Epithelial cell of proximal tubule (primary cell): ENCODE results near the gene CEP128. TPM values are rescaled to one million over a fixed set of nuclear protein-coding genes. Genes with fewer than 3 reads are reported as not detected.
A peak's percentile ranks its signal among the peaks of the same experiment; 100 is the strongest.
"Not testable (repeated sequence)": the region's sequence is repeated elsewhere in the genome, so short reads cannot be mapped to it uniquely, and the experiment has no call there.

ENCODE experiments used
- DNase-seq: peaks from one replicate; pipeline ENCODE4 v3.0.0-alpha.2; 2011; ENCODE audit warnings: low read depth
- H3K4me3 ChIP-seq: 2 replicates; pipeline ENCODE4 v1.5.1; 2011; ENCODE audit warnings: low read depth, mild to moderate bottlenecking, low read length
- CTCF ChIP-seq: conservative IDR thresholded peaks from 2 replicates; pipeline ENCODE4 v1.5.1; 2012; ENCODE audit warnings: low read depth, mild to moderate bottlenecking, low read length
- total RNA-seq: library from RNA; depleted of rRNA; stranded (reverse); fragments of >200 nt; gene quantifications from 2 replicates; pipeline ENCODE4 v1.2.3, GENCODE V29; 2015

CEP128 gene
- total RNA-seq, 1 donor from 2014 or later, result 5.2 TPM

- TF ChIP-seq CTCF, result no peak
- DNase-seq, result no peak
- peak within 1 kb of the TSS; percentile 62 for H3K4me3 ChIP-seq
These were observed 13.9 kb upstream of the CEP128 start, which contains the start of gene TSHR for GRCh38 chr14:80955416-80955941. Gene TSHR (plus strand): TSS chr14:80955621. CDS start chr14:80955681, 60 bp downstream.

GRCh38 chr14:80954687-80955299, 13.3 kb upstream of the CEP128 start:
- TF ChIP-seq CTCF, result peak; percentile 85
- peak overlapping the region; percentile 62 for H3K4me3 ChIP-seq
- no peak for DNase-seq

- not testable (repeated sequence) for H3K4me3 ChIP-seq, DNase-seq
These were observed 11.7 kb upstream of the CEP128 start for GRCh38 chr14:80953211-80953610.

GRCh38 chr14:80951491-80951890, 10.0 kb upstream of the CEP128 start:
- no peak for DNase-seq
- no peak for TF ChIP-seq CTCF
- no peak overlapping the region for H3K4me3 ChIP-seq

GRCh38 chr14:80948291-80948690, 6.8 kb upstream of the CEP128 start:
- no peak for DNase-seq
- no peak overlapping the region for H3K4me3 ChIP-seq
- TF ChIP-seq CTCF, result no peak

GRCh38 chr14:80946797-80947196, 5.3 kb upstream of the CEP128 start:
- no peak for TF ChIP-seq CTCF
- no peak for DNase-seq
- no peak overlapping the region for H3K4me3 ChIP-seq

GRCh38 chr14:80946187-80946586, 4.6 kb upstream of the CEP128 start:
- no peak for DNase-seq
- H3K4me3 ChIP-seq, result no peak overlapping the region

More at GRCh38 chr14:80946187-80946586, 4.6 kb upstream of the CEP128 start:
- no peak for TF ChIP-seq CTCF
